Hematopoietic multipotent progenitor cell treated with erythropoietin and hydrocortisone succinate and interleukin-3 and kit ligand, for 4 days (in vitro differentiated cells): ENCODE results near the gene TCP11L2.
"Not testable (repeated sequence)": the region's sequence is repeated elsewhere in the genome, so short reads cannot be mapped to it uniquely, and the experiment has no call there.

Experiments
- DNase-seq: peaks from one replicate; pipeline ENCODE4 v3.0.0-alpha.2; 2015

The TCP11L2 gene

DNA sequence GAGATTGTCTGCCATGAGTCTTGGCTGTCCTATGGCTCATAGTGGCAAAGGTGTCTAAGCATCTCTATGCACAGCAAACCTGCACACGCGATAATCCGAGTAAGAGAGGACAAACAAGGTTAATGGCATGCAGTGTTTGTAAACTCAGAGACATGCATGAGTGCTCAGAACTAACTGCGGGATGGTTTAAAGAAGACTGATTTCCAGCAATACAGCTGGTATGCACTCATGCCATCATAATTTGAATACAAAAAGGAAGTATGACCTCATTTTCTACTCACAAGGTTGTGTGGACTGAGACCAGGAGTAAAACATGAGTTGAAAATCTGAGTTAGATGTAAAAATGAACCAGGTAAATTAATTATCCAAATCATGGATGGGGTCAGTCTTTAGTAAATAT, 16.6 kb upstream of the TCP11L2 start:
- no peak for DNase-seq

DNA sequence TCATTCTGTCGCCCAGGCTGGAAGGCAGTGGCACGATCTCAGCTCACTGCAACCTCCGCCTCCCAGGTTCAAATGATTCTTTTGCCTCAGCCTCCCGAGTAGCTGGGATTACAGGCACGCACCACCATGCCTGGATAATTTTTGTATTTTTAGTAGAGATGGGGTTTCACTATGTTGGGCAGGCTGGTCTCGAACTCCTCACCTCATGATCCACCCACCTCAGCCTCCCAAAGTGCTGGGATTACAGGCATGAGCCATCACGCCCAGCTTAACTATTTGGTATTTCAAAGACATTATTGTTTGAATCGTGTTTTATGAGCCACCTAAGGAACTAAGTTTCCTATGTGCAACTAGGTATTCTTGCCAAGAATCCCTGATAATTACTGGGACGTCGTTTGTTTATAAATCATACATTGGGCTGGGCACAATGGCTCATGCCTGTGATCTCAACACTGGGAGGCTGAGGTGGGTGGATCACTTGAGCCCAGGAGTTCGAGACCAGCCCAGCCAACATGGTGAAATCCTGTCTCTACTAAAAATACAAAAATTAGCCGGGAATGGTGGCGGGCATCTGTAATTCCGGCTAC, 15.9 kb upstream of the TCP11L2 start:
- not testable (repeated sequence) for DNase-seq

DNA sequence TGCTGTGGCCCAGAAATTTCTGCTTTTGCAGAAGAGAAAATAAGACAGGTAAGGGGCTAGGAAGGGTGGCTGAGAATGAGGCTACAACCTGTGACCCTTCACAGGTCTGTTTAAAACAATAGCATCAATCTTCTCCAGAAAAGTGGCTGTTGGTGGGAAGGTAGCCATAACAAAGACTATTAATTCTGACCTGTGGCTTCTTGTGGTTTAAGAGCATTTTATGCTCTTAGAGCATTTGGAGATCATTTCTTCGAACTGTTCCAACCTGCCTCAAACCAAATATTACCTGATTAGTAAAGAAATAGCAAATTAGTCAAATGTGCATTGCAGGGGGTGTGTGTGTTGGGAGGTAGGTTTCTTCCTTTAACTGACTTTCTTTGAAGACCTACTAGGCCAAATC, 15.2 kb upstream of the TCP11L2 start:
- no peak for DNase-seq

DNA sequence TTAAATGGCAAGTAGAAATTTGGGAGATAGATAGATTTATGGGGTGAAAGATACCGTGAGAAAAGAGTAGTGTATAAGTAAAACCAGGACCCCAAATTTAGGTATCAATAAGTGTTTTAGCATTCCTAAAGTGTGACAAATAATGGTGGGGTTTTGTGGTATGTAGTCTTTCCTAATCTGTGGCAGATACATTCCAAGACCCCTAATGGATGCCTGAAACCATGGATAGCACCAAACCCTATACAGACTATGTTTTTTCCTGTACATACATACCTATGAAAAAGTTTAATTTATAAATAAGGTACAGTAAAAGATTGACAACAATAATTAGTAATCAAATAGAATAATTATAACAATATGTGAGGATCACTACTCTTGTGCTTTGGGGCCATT, 14.4 kb upstream of the TCP11L2 start:
- no peak for DNase-seq

DNA sequence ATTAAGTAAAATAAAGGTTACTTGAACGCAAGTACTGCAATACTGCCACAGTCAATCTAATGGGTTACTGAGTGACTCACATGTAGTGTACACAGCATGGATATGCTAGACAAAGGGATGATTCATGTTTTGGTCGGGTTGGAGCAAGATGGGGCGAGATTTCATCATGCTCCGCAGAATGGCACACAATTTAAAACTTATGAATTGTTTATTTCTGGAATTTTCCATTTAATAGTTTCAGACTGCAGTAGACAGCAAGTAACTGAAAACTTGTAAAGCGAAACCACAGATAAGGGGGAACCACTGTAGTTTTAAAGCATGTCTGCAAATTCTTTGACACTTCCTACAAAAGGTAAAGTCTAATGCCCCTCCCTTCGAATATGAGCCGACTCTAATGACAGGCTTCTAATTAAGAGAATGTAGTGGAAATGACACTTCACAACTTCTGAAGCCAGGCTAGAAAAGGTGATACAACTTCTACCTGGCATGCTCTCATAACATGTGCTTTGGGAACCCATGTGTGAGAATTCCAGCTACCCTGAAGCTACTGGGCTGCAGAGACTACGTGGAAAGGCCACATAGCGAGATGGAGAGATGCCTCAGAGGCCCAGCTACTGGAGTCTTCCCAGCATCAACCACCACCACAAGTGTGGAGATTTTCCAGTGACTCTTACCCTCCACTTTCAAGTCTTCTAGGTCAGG, 13.9 kb upstream of the TCP11L2 start:
- DNase-seq: peak; percentile 46

DNA sequence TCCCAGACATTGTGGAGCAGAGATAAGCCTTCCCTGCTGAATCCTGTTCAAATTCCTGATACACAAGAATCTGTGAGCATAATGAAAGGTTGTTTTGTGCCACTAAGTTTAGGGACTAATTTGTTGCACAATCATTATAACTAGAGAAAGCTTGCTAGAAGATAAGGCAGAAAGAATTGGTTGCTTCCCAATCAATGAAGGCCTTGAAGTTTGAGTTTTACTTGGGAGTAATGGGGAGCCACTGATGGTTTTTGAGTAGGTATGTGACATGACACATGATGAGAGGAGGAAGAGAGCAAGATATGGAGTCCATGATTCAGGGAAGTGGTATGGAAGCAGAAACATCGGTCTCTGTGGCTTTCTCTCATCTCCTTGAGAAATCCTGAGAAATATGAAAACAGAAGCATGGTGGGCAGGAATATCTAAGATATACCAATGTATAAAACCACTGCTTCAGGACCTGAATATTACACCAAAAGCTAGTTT, 13.3 kb upstream of the TCP11L2 start:
- no peak for DNase-seq

DNA sequence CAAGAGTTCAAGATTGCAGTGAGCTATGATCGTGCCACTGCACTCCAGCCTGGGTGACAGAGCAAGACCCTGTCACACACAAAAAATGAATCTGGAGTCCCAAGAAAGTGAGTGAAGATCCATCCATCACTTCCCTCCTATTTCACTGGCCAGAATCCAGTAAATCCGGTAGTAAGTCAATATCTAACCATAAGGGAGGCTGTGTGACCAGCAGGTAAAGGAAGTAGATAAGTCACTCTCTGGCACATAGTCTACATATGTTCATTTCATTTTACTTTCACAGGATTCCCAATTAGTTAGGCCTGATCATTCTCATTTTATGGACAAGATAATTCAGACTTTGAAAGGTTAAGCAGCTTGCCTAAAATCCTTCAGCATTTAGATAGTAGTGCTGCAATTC, 11.9 kb upstream of the TCP11L2 start:
- DNase-seq: no peak

DNA sequence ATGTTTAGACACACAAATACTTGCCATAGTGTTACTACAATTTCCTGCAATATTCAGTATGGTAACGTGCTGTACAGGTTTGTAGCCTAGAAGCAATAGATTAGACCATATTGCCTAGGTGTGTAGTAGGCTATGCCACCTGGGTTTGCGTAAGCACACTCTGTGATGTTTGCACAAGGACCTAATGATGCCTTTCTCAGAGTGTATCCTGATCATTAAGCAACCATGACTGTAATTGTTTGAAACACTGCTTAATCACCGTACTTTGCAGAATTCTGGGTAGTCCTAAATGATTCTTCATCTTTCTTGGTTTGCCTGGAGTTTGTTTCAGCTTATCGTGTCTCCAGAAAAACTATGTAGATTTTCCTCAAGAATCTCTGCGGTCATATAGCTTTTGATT, 11.2 kb upstream of the TCP11L2 start:
- no peak for DNase-seq

DNA sequence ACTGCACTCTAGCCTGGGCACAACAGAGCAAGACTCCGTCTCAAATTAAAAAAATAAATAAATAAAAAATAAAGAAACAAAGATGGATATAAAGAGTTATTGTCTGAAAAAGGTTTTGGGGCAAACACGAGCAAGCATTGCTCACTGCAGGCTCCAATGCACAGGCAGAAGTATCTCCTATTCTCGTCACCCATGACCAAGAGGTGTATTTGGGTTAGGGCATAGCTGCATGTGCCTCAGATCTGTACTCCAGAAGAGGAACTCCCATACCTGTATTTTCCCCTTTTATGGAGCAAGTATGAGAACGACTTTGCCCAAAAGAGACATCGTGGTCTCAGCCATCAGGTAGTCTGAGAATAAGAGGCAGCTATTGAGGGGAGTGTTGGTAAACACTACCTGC, 10.2 kb upstream of the TCP11L2 start:
- DNase-seq: no peak

DNA sequence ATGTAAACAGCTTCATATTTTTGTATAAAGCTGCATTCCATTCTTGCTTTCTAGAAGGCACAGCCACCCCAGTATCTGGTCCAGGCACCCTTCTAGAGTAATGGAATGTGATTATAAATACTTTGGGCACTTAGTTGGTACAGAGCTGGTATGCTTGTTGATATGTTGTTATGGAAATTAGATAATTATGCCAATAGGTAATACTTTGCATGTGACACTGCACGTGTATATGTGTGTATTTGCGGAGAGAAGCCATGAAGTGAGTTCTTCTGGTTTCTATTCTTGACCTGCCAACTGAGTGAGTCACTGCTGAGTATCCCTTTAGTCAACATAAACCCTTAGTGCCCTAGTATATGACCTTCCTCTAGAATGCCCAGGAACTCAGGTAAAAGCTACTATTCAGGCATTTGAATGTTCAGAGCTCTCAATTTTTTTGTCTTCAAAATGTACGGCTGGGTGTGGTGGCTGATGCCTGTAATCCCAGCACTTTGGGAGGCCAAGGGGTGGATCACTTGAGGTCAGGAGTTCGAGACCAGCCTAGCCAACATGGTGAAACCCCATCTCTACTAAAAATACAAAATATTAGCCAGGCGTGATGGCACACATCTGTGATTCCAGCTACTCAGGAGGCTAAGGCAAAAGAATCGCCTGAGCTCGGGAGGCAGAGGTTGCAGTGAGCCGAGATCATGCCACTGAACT, 6.2 kb upstream of the TCP11L2 start:
- no peak for DNase-seq

DNA sequence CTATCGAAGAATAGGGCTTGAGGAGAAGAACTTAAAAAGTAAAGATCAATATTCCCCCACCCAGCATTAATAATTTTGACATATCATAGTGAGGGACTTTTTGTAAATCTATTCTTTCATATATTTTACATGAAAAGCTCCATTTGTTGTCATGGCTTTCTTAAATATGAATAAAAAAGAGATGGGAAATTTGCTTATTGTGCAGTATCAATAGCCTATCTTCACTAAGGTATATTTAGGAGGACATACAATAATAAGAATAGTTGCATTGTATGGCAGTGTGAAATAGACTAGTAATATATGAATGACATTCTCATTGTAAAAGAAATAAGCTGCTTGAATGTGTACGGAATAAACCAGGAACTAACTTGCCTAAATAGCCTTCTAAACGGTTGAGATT, 5.5 kb upstream of the TCP11L2 start:
- DNase-seq: no peak

DNA sequence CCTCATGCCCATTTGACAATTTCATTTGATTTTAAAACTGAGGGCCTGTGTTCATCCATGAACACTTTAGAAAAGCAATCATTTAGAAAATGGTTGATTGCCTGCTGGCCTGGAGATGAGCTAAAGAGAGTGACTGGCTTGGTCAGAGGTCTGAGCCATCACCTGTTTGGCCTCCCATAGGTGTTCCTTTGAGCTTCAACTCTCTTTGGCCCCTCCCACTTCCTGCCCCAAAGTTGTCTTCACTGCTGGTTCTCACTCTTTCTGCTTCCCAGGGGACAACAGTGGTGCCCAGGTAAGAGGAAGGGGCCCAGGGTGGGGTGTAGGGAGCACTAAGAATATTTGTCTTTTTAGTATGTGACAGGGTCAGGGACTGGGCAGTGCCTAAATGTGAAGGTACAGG, 4.9 kb upstream of the TCP11L2 start:
- DNase-seq: no peak

DNA sequence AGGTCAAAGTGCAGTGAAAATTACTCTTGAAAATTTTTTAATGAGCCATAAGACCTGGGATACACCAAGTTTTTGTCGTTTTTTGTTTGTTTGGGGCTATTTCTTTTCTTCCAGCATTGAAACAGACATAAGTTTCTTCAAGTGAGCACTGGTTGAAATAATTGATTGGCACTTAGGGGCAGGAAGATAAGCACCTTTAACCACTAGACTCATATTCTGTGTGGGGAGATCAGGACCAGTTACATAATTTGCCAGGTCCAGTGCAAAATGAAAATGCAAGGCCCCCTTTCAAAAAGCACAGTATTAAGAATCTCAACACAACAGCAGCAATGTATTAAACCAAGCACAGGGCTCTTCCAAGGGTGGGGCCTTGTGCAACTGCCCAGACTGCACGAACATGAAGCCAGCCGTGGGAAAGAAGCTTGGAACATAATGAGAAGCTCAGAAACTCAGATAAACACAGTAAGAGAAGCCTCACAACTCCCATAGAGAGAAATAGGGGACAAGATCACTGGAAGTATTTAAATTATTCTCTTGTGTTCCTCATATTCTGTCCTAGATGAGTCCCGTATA, 3.2 kb upstream of the TCP11L2 start:
- peak; percentile 48 for DNase-seq

DNA sequence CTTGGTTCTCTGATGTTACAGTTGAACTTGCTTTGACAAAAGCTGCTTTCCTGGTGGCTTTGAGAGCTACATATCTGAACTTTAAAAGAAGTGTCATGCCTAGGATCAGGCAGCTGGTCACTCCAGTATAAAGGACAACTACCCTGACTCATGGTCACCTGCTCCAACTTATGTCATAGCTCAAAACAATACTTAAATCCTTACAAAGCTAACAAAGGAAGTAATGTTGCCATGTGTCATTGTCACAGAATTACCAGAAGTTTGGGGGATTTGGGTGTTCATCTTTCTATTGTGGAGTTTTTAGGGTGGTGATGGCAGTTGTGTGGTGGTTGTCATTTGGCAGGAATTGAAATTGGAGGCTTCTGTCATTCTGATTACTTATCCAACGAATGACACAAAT, 1.8 kb upstream of the TCP11L2 start:
- no peak for DNase-seq

DNA sequence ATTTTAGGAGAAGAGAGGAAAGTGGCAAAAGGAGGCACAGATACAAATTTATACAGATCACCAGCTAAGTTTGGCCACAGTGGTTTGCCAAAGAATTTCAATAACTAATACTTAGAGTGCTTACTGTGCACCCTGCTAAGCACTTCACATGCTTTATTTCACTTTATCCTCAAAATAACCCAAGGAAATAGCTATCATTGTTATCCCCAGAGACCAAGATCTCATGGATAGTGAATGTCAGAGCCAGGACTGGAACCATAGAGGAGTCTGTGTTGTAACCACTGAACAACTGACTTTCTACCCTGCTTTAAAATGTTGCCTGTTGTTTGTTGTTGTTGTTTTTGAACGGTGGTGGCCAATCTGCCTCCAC, 1.3 kb upstream of the TCP11L2 start:
- no peak for DNase-seq

DNA sequence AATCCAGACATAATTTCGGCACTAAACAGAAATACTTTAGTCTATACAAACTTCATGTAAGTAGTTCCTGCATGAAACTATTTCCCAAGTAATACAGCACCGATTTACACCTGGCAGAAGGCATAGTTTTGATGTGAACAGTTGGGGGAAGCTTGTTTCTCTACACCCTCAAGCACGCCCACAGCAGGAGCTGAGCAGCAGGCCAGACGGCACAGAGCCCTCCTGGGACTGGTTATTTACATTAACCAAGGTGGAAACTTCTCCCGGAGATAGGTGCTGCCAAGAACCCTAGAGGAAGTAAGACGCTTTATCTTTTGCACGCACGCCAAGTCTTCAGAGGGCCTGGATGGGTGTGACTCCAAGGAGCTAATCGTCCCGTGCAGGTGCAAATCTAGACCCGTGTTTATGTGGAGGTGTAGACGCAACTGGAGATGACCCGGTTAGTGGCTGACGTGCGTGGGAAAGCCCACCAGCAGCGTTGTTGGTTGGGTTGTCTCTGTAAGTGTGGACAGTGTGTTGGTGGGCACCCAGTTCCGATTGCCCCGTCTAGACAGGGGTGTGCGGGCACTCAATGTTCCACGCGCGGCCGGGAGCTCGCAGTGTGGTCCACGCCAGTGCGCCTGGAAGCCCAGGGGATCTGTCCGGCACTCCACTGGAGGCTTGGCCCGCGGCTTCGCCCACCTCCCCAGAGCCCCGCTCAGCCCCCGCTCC, 767 bp upstream of the TCP11L2 start:
- peak; percentile 97 for DNase-seq

DNA sequence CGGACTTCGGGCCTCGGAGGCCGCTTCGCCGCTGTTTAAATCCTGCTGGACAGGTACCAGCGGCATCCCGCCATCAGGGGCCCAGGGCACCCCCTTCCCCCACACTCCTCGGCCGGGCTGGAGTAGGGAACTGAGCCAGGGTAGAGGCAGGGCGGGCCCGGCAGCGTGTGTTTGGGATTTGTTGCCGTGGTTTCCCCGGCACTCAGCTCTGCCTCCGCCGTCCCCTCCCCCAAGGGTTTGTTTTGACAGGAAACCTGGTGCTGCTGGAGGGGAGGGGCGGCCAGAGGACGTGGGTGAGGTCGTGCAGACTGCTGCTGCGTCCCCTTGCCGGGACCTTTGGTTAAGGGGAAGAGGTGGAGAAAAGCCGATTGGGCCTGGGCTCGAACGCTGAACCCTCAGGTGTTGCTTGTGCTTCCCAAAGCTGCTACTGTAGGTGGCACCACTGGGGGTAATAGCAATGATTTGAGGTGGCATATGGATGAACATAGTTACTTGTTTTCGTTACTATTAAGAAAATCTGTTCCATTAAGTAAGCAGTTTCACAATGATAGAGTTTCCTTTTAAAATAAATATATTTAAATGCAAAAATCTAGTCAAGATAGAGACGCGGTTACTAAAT, 778 bp downstream of the TCP11L2 start:
- peak; percentile 78 for DNase-seq

DNA sequence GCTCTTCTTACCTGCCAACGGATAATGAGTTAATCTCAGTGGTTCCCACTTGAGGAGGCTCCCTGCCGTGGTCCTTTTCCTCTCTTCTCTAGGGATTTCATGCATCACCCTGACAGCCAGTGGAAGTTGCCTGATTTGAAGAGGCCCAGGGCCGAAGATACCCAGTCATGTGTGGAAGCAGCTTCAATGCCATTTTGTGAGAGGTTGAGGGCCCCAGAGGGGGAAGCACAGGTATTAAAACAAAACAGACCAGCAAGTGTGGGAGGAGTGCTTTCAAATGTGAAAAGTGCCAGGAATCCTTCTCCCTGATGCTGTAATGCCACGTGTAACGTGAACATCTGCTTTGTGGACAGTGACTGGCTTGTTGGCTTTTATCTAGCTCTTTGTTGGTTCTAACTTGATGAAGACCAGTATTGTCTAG, 1.5 kb downstream of the TCP11L2 start:
- no peak for DNase-seq

DNA sequence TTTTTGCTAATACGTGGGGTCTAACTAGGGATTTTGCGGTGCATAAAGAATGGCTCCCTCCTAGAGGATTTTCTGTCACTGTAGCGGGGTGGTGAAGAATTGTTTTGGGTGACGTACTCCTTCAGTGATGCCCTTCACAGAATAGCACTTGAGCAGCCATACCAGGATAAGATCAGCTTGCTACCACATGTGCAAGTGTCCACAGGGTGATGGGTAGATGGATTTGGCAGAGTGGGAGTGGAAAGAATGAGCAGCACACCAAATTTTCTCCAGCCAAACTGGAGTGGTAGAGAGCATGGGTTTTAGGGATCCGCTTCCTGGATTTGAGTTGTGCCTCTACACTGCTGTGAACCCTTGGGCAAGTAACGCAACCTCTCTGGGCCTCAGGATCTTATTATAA, 2.3 kb downstream of the TCP11L2 start:
- no peak for DNase-seq

DNA sequence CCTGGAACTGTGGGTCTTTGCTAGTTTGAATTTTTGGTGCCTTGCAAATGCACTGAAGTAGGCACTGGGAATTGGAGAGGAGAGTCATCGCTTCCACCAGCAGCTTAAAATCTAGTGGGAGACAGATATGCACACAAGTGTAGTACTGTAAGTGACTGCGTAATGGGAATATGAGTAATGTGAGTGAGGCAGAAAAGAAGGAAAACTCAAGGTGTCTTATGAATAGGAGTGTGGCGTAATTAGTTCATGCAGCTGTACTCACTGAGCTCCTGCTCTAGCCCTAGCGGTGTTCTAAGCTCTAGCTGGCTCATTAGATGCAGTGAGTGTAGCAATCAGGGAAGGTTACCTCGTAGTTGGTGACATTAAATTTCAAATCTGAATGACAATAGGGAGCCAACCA, 2.8 kb downstream of the TCP11L2 start:
- no peak for DNase-seq

DNA sequence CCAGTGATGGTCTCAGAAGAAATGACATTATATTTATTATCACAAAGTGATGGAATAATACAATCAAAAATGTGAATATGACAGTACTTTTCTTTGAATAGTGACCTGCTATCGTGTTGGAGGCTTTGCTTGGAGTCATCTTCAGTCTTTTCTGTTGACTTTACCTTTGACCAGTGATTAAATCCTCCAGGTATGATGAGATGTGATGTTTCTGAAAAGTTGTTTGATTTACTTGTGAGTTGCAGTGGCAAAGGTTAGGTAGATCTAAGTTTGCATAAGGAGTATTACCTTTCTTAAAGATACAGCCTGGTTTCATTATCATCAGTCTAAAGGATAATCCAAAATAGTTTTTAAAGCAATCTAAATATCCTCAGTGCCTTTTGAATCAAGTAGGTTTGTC, 4.6 kb downstream of the TCP11L2 start:
- no peak for DNase-seq

DNA sequence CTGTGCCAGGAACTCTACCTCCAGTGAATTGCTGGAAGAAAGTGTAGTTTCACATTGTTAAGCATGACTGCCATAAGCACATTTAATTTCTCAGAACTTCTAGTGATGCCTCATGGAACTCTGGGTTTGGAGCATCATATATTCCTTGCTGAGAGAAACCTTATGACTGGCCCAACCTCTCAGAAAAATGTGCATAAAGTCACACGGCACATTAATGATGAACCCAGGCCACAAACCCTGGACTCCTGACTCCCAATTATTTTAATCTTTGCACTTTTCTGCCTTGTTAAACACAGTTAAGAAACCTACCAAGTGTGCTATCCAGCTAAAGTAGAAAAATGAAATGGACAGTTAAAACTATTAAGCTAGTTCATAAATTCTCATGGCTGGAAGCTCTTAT, 5.6 kb downstream of the TCP11L2 start:
- no peak for DNase-seq

DNA sequence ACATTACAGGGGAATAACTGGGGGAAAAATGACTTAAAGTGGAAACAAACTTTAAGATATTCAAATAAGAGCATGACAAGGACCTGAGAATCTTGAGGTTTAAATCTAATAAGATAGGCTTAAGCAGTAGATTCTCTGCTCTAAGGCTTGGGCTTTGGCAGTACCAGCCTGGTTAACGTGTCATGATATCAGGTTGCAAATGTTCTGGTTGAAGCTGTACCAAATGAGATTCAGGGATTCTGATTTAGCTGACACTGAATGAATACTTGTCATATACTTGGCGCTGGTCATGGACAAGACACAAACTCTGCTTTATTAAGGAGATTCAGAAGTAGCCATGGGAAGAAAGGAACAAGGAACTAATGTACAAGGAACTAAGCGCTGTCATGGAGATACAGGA, 6.1 kb downstream of the TCP11L2 start:
- no peak for DNase-seq
